ENCODE results near the gene ZCCHC24. TPM values are rescaled to one million over a fixed set of nuclear protein-coding genes. Genes with fewer than 3 reads are reported as not detected.

ZCCHC24 gene
- total RNA-seq, 2 experiments from 2014 or later: 0.98 to 2.2 TPM

DNA sequence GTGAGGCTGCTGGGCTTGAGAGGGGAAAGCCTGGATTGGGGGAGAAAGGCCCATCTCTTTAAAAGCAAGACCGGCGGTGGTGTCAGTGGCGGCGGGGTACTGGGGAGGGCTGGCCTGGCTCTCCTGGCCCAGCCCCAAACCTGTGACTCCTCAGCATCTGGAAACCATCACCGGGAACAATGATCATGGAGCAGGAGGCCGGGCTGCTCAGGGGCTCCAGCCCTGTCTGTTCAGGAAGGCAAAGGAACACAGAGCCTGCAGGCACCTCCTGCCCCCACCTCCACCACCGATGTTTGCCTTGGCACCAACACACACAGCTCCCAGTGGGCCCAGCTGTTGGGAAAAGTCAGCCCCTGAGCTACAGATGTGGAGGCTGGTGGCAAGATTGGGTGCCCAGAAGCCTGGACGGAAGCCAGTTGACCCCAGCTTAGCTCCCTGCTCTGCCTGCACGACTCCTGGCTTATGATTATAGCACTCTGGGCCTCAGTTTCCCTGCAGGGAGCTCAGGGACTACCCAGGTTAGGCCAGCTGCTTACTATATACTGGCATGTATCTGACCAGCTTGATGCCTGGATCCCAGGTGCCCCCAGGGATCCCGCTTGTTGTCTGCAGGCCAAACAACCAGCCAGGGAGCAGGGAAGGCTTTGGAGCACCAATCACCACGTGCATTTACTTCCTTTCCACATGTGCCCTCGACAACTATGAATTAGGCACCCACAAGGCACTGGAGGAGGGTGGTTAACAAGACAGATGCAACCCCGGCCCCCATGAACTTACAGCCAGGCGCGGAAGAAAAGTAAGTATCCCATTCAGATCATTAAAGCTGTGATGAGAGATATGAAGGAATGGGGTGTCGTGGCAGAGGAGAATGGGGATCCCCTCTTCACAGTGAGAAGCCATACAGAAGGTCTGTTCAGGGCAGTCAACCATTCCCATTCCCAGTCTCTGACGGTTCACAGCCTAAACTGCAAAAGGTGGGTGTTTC is 37.3 kb downstream of the ZCCHC24 start:
- BruUV-seq (replicated peaks): no TSS peak
- CTCF ChIA-PET (ENCODE audit: unreplicated experiment): no interaction called here
- Histone ChIP-seq H3K9me2 (ENCODE audit: insufficient read depth, low read length) (no peaks in the 10 kb centered on the region), H4K20me1 (ENCODE audit: insufficient read depth, low read length) (no peaks in the 10 kb centered on the region), H3K4me3 (ENCODE audit: low read depth, low read length, poor library complexity, severe bottlenecking) (no peak overlapping the region), H3K4me1 (ENCODE audit: insufficient read depth, low read length, poor library complexity, severe bottlenecking) (peaks cover 3% of the 10 kb centered on the region), H3K9me3 (ENCODE audit: low read length) (no peaks in the 10 kb centered on the region), H3K79me2 (ENCODE audit: insufficient read depth, low read depth, low read length) (no peaks in the 10 kb centered on the region), H2AFZ (ENCODE audit: low read length) (no peak overlapping the region), H3K36me3 (ENCODE audit: insufficient read depth, low read length) (no peaks in the 10 kb centered on the region), H3K4me2 (ENCODE audit: low read length) (no peak overlapping the region), H3K27ac (ENCODE audit: low read depth, low read length, poor library complexity, severe bottlenecking) (no peak overlapping the region)
- POLR2A ChIA-PET: no interaction called here
- TF ChIP-seq, protein P1, sequence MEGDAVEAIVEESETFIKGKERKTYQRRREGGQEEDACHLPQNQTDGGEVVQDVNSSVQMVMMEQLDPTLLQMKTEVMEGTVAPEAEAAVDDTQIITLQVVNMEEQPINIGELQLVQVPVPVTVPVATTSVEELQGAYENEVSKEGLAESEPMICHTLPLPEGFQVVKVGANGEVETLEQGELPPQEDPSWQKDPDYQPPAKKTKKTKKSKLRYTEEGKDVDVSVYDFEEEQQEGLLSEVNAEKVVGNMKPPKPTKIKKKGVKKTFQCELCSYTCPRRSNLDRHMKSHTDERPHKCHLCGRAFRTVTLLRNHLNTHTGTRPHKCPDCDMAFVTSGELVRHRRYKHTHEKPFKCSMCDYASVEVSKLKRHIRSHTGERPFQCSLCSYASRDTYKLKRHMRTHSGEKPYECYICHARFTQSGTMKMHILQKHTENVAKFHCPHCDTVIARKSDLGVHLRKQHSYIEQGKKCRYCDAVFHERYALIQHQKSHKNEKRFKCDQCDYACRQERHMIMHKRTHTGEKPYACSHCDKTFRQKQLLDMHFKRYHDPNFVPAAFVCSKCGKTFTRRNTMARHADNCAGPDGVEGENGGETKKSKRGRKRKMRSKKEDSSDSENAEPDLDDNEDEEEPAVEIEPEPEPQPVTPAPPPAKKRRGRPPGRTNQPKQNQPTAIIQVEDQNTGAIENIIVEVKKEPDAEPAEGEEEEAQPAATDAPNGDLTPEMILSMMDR (conservative IDR thresholded peaks at IDR 0.05; ENCODE audit: low read length): no peak
- TF ChIP-seq EZH2phosphoT487 (IDR thresholded peaks at IDR 0.05; ENCODE audit: borderline replicate concordance, low read depth, low read length): no peak
- intact Hi-C loops (cut with micrococcal nuclease; ENCODE audit: unreplicated experiment): no loop called here
- DNase-seq (ENCODE audit: low spot score): no peak

DNA sequence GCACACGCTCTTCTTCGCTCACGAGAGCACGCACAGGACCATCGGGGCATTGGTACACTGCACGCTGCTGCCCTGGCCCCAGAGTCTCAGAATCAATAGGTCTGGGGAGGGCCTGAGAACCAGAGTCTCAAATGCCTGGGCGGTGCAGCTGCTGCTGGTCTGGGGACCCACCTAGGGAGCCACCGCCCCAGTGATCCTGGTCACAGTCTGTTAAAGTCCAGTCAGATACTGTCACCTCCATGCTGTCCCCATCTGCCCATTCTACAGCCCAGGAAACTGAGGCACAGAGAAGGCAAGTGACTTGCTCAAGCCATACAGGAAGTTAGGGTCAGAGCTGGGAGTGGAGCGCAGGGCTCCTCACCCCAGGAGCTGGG is 38.0 kb downstream of the ZCCHC24 start:
- ChIA-PET CTCF (ENCODE audit: unreplicated experiment) (no interaction called here), POLR2A (no interaction called here)
- no peaks in the 10 kb centered on the region for H3K36me3 ChIP-seq (ENCODE audit: insufficient read depth, low read length)
- no peaks in the 10 kb centered on the region for H3K4me1 ChIP-seq (ENCODE audit: insufficient read depth, low read length, poor library complexity, severe bottlenecking)
- intact Hi-C loops (cut with micrococcal nuclease; ENCODE audit: unreplicated experiment): no loop called here
- no peak overlapping the region for H2AFZ ChIP-seq (ENCODE audit: low read length)
- H3K79me2 ChIP-seq (ENCODE audit: insufficient read depth, low read depth, low read length): no peaks in the 10 kb centered on the region
- TF ChIP-seq, protein P1 (conservative IDR thresholded peaks at IDR 0.05; ENCODE audit: low read length): no peak
- TF ChIP-seq EZH2phosphoT487 (IDR thresholded peaks at IDR 0.05; ENCODE audit: borderline replicate concordance, low read depth, low read length): no peak
- H3K4me2 ChIP-seq (ENCODE audit: low read length): no peak overlapping the region
- H3K27ac ChIP-seq (ENCODE audit: low read depth, low read length, poor library complexity, severe bottlenecking): no peak overlapping the region
- H3K9me2 ChIP-seq (ENCODE audit: insufficient read depth, low read length): no peaks in the 10 kb centered on the region
- H3K9me3 ChIP-seq (ENCODE audit: low read length): no peaks in the 10 kb centered on the region
- H4K20me1 ChIP-seq (ENCODE audit: insufficient read depth, low read length): no peaks in the 10 kb centered on the region
- no peak overlapping the region for H3K4me3 ChIP-seq (ENCODE audit: low read depth, low read length, poor library complexity, severe bottlenecking)
- no TSS peak for BruUV-seq (replicated peaks)
- no peak for DNase-seq (ENCODE audit: low spot score)

Data from OCI-LY7 (cell line).